HCT116 (cell line): ENCODE data around the gene KDM7A.

Source experiments
- CBX3 ChIP-seq: IDR thresholded peaks from 2 replicates; pipeline ENCODE4 v1.6.1; 2012; ENCODE audit warnings: low read depth
- EZH2 ChIP-seq: fragments of 200-600 bp; sonication (generic); IDR thresholded peaks from 2 replicates; pipeline ENCODE4 v1.6.1; 2017; ENCODE audit warnings: antibody characterized with exemption, mixed run types
- POLR2A ChIP-seq: IDR thresholded peaks from 2 replicates; pipeline ENCODE4 v1.7.0; 2011; ENCODE audit warnings: borderline replicate concordance; ENCODE audit not compliant: insufficient read depth, insufficient read length; ENCODE audit errors: extremely low read depth
- POLR2AphosphoS5 ChIP-seq: IDR thresholded peaks from 2 replicates; pipeline ENCODE4 v1.6.1; 2011; ENCODE audit warnings: mild to moderate bottlenecking, low read depth, low read length, moderate library complexity
- SP1 ChIP-seq: IDR thresholded peaks from 2 replicates; pipeline ENCODE4 v1.6.1; 2012; ENCODE audit warnings: low read depth
- TF ChIP-seq, protein P1 (sequence below), 3 experiments: fragments of 200-600 bp in 1 of 3; sonication (generic) in 1 of 3; IDR thresholded peaks in 2 of 3; conservative IDR thresholded peaks in 1 of 3; 2 replicates each; pipeline ENCODE4 v1.5.1; 2012 to 2017; ENCODE audit warnings: low read depth in 2 of 3, low read length in 2 of 3, antibody characterized with exemption in 1 of 3, borderline replicate concordance in 1 of 3, control low read depth in 1 of 3, mild to moderate bottlenecking in 1 of 3, mixed read lengths in 1 of 3, mixed run types in 1 of 3, moderate library complexity in 1 of 3; ENCODE audit not compliant: insufficient read depth in 1 of 3

- TF ChIP-seq POLR2AphosphoS5 = no peak
- TF ChIP-seq EZH2 = no peak
- TF ChIP-seq POLR2A = no peak
- no peak for TF ChIP-seq SP1
- TF ChIP-seq, protein P1, sequence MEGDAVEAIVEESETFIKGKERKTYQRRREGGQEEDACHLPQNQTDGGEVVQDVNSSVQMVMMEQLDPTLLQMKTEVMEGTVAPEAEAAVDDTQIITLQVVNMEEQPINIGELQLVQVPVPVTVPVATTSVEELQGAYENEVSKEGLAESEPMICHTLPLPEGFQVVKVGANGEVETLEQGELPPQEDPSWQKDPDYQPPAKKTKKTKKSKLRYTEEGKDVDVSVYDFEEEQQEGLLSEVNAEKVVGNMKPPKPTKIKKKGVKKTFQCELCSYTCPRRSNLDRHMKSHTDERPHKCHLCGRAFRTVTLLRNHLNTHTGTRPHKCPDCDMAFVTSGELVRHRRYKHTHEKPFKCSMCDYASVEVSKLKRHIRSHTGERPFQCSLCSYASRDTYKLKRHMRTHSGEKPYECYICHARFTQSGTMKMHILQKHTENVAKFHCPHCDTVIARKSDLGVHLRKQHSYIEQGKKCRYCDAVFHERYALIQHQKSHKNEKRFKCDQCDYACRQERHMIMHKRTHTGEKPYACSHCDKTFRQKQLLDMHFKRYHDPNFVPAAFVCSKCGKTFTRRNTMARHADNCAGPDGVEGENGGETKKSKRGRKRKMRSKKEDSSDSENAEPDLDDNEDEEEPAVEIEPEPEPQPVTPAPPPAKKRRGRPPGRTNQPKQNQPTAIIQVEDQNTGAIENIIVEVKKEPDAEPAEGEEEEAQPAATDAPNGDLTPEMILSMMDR (IDR thresholded peaks at IDR 0.05 in 2 of 3, conservative IDR thresholded peaks at IDR 0.05 in 1 of 3; ENCODE audit: borderline replicate concordance in 1 of 3, insufficient read depth in 1 of 3, low read depth in 2 of 3, low read length in 2 of 3) = no peak
- no peak for TF ChIP-seq CBX3
Measured at GRCh38 chr7:140080919-140081318, 95.9 kb downstream of the KDM7A start.
